CD4-positive, alpha-beta memory T cell (primary cell): Measurements from ENCODE around the gene CCDC200. TPM values are rescaled to one million over a fixed set of nuclear protein-coding genes. Genes with fewer than 3 reads are reported as not detected.

Experiments used
- CTCF ChIA-PET: fragments of 350-600 bp; sonication (Branson Sonifier 250); formaldehyde crosslinking; loops from one replicate; lab custom pipeline; 2021; ENCODE audit warnings: inconsistent platforms; ENCODE audit not compliant: partially characterized antibody; lab: Charles Lee
- POLR2A ChIA-PET: fragments of 350-600 bp; sonication (Branson Sonifier 250); formaldehyde crosslinking; loops from one replicate; lab custom pipeline; 2021; ENCODE audit not compliant: partially characterized antibody; lab: Charles Lee
- DNase-seq, 5 donors: peaks; one replicate each; pipeline versions ENCODE4 v3.0.0 to v3.0.0-alpha.2; 2020 to 2022; ENCODE audit warnings: mixed read lengths in 1 of 5
- H3K27ac ChIP-seq: one replicate; pipeline ENCODE4 v1.7.0; 2013; ENCODE audit warnings: low read depth, low read length
- H3K27me3 ChIP-seq: 2 replicates; pipeline ENCODE4 v1.7.0; 2013; ENCODE audit warnings: mild to moderate bottlenecking, low read length, moderate library complexity; ENCODE audit not compliant: insufficient read depth
- H3K36me3 ChIP-seq: 2 replicates; pipeline ENCODE4 v1.7.0; 2013; ENCODE audit warnings: mild to moderate bottlenecking, low read length, moderate library complexity; ENCODE audit not compliant: insufficient read depth
- H3K4me1 ChIP-seq: 2 replicates; pipeline ENCODE4 v1.7.0; 2013; ENCODE audit warnings: mild to moderate bottlenecking, low read length, moderate library complexity; ENCODE audit not compliant: insufficient read depth
- H3K4me3 ChIP-seq, 2 donors: one replicate each; pipeline ENCODE4 v1.7.0; 2013; ENCODE audit warnings: low read length in 2 of 2, mild to moderate bottlenecking in 1 of 2
- H3K9me3 ChIP-seq, 2 donors: one replicate each; pipeline ENCODE4 v1.7.0; 2013; ENCODE audit warnings: low read length in 2 of 2, control low read depth in 1 of 2; ENCODE audit not compliant: control insufficient read depth in 1 of 2
- H3K27ac Mint-ChIP-seq, 7 donors: one replicate each; pipeline ENCODE4 v1.8.0; 2020 to 2021; ENCODE audit warnings: mixed read lengths in 7 of 7, mild to moderate bottlenecking in 6 of 7, inconsistent platforms in 3 of 7, moderate library complexity in 3 of 7
- H3K27me3 Mint-ChIP-seq, 2 donors: one replicate each; pipeline ENCODE4 v1.8.0; 2020 to 2021; ENCODE audit warnings: mixed read lengths in 2 of 2
- H3K36me3 Mint-ChIP-seq, 2 donors: one replicate each; pipeline ENCODE4 v1.8.0; 2020 to 2021; ENCODE audit warnings: mixed read lengths in 2 of 2, inconsistent platforms in 1 of 2, mild to moderate bottlenecking in 1 of 2
- H3K4me1 Mint-ChIP-seq, 4 donors: one replicate each; pipeline ENCODE4 v1.8.0; 2020 to 2021; ENCODE audit warnings: mixed read lengths in 4 of 4, mild to moderate bottlenecking in 1 of 4
- H3K4me3 Mint-ChIP-seq, 8 donors: one replicate each; pipeline ENCODE4 v1.8.0; 2020 to 2021; ENCODE audit warnings: mixed read lengths in 8 of 8, mild to moderate bottlenecking in 7 of 8, moderate library complexity in 6 of 8, inconsistent platforms in 3 of 8
- H3K9me3 Mint-ChIP-seq, 8 donors: one replicate each; pipeline ENCODE4 v1.8.0; 2020 to 2021; ENCODE audit warnings: mixed read lengths in 8 of 8, mild to moderate bottlenecking in 5 of 8, inconsistent platforms in 3 of 8, moderate library complexity in 1 of 8
- intact Hi-C: fragments of 100-400 bp; cut with micrococcal nuclease; formaldehyde crosslinking; loops from one replicate; pipeline ENCODE4 v1.15.1; 2023
- polyA plus RNA-seq, 2 donors: library from polyadenylated mRNA; unstranded; fragments of 300-500 nt; fragmentation: Illumina TruSeq; gene quantifications; one replicate each; pipeline ENCODE4 v1.2.3, GENCODE V29; 2021
- total RNA-seq, 2 experiments: library from RNA; stranded (reverse); gene quantifications; one replicate each; pipeline ENCODE4 v1.2.3, GENCODE V29; 2021

CCDC200 gene
- total and polyA plus RNA-seq, 4 experiments from 2014 or later: 0.70 to 2.1 (median 1.3) TPM; not detected in 1

- Histone ChIP-seq H3K27me3 (no peaks in the 10 kb centered on the region), H3K36me3 (peaks cover 15% of the 10 kb centered on the region), H3K4me3 (no peak overlapping the region), H3K9me3 (no peaks in the 10 kb centered on the region), H3K4me1 (peaks cover 49% of the 10 kb centered on the region), H3K27ac (peak overlapping the region; percentile 27)
- peaks cover 36 to 41% (median 40%) of the 10 kb centered on the region in 4 donors for H3K4me1 Mint-ChIP-seq
- H3K9me3 Mint-ChIP-seq: no peaks in the 10 kb centered on the region
- DNase-seq: no peak
- peak overlapping the region; percentile 3 to 93 (median 88) for H3K27ac Mint-ChIP-seq
- H3K27me3 Mint-ChIP-seq: no peaks in the 10 kb centered on the region
- intact Hi-C loops: no loop called here
- ChIA-PET POLR2A (interaction anchor here (1.2 to 4.5 kb wide), 2 partner anchors 37 to 140 kb away, joined by 5 to 53 read pairs; partner anchors contain the start of gene TMEM106A), CTCF (interaction anchor here (0.5 to 0.7 kb wide), 2 partner anchors 47 to 177 kb away, joined by 3 read pairs; partner anchors contain the start of gene RPL27)
- peaks cover 30 to 53% of the 10 kb centered on the region in 2 donors for H3K36me3 Mint-ChIP-seq
- peak overlapping the region in 7 of 8 donors; percentile 6 to 76 (median 52) for H3K4me3 Mint-ChIP-seq
Measured at GRCh38 chr17:43175213-43176118, 53.0 kb downstream of the CCDC200 start.

GRCh38 chr17:43171586-43172487, 56.6 kb downstream of the CCDC200 start:
- Histone ChIP-seq H3K36me3 (no peaks in the 10 kb centered on the region), H3K4me3 (peak overlapping the region; percentile 80 to 85), H3K4me1 (peaks cover 49% of the 10 kb centered on the region), H3K27ac (peak overlapping the region; percentile 99), H3K27me3 (no peaks in the 10 kb centered on the region), H3K9me3 (no peaks in the 10 kb centered on the region)
- Mint-ChIP-seq H3K27ac (no peak overlapping the region), H3K36me3 (peaks cover 18 to 28% of the 10 kb centered on the region in 2 donors), H3K4me3 (no peak overlapping the region), H3K4me1 (peaks cover 25 to 39% (median 29%) of the 10 kb centered on the region in 4 donors), H3K9me3 (no peaks in the 10 kb centered on the region), H3K27me3 (no peaks in the 10 kb centered on the region)
- DNase-seq: peak in 1 of 5 donors; percentile 12
- POLR2A ChIA-PET: interaction anchor here (0.8 to 4.5 kb wide), 22 partner anchors 17 to 496 kb away, joined by 3 to 57 read pairs (median 6); partner anchors contain the start of genes BECN1, BRCA1, DHX8 and IFI35
- CTCF ChIA-PET: interaction anchor here (1.0 to 2.0 kb wide), 7 partner anchors 143 to 312 kb away, joined by 3 to 10 read pairs (median 6); partner anchors contain the start of genes DHX8 and IFI35
- intact Hi-C loops: loop anchor here (1.0 to 2.0 kb wide), 5 partner anchors 39 to 311 kb away; partner anchors contain the start of genes DHX8 and TMEM106A

Other genes starting within 250 kb of the CCDC200 start
- gene PTGES3L, start 248.5 kb downstream of the CCDC200 start, total RNA-seq: under 1 TPM; 0.20 to 0.30 TPM
- gene PTGES3L, start 248.5 kb downstream of the CCDC200 start, polyA plus RNA-seq: under 1 TPM in 1 of 2 donors, not detected in 1; 0.52 TPM
- gene RUNDC1, start 248.1 kb downstream of the CCDC200 start, total RNA-seq: 10 to 100 TPM; 24.1 to 25.5 TPM
- gene RUNDC1, start 248.1 kb downstream of the CCDC200 start, polyA plus RNA-seq: 10 to 100 TPM; 12.8 to 17.7 TPM
- gene RPL27, start 230.2 kb downstream of the CCDC200 start, total RNA-seq: 1,000 to 10,000 TPM; 1,574 to 1,622 TPM
- gene RPL27, start 230.2 kb downstream of the CCDC200 start, polyA plus RNA-seq: 1,000 to 10,000 TPM; 1,528 to 2,293 TPM
- 10 to 100 TPM; 33.1 to 40.3 TPM for gene IFI35, start 221.8 kb downstream of the CCDC200 start, total RNA-seq
- gene IFI35, start 221.8 kb downstream of the CCDC200 start, polyA plus RNA-seq: 10 to 100 TPM; 55.4 to 66.2 TPM
- 10 to 100 TPM; 61.5 to 67.5 TPM for gene VAT1, start 206.2 kb downstream of the CCDC200 start, total RNA-seq
- 10 to 100 TPM; 52.6 to 66.2 TPM for gene VAT1, start 206.2 kb downstream of the CCDC200 start, polyA plus RNA-seq
- under 1 TPM; 0.28 to 0.29 TPM for gene RND2, start 203.4 kb downstream of the CCDC200 start, total RNA-seq
- gene RND2, start 203.4 kb downstream of the CCDC200 start, polyA plus RNA-seq: under 1 TPM; 0.13 to 0.26 TPM
- 1 to 10 TPM; 4.8 to 6.0 TPM for gene BRCA1, start 103.3 kb downstream of the CCDC200 start, total RNA-seq
- gene BRCA1, start 103.3 kb downstream of the CCDC200 start, polyA plus RNA-seq: 1 to 10 TPM; 1.1 TPM
- gene NBR1, start 57.4 kb downstream of the CCDC200 start, total RNA-seq: 10 to 100 TPM; 90.3 to 93.2 TPM
- gene NBR1, start 57.4 kb downstream of the CCDC200 start, polyA plus RNA-seq: 10 to 100 TPM; 66.1 to 76.3 TPM
- 10 to 100 TPM; 12.5 to 12.8 TPM for gene TMEM106A, start 16.7 kb downstream of the CCDC200 start, total RNA-seq
- 1 to 10 TPM; 1.5 to 3.5 TPM for gene TMEM106A, start 16.7 kb downstream of the CCDC200 start, polyA plus RNA-seq
- 1,000 to 10,000 TPM; 2,221 to 3,168 TPM for gene RNU2-1, start 5.4 kb upstream of the CCDC200 start, total RNA-seq
- gene RNU2-1, start 5.4 kb upstream of the CCDC200 start, polyA plus RNA-seq: not detected
- 1 to 10 TPM; 1.5 to 1.6 TPM for gene ARL4D, start 170.4 kb upstream of the CCDC200 start, total RNA-seq
- gene ARL4D, start 170.4 kb upstream of the CCDC200 start, polyA plus RNA-seq: 1 to 10 TPM; 2.3 to 6.8 TPM